OCI-LY7 (cell line): ENCODE measurements around the gene DYNLT4.

ENCODE experiments used
- EZH2phosphoT487 ChIP-seq: fragments of 200-600 bp; sonication (generic); IDR thresholded peaks from 2 replicates; pipeline ENCODE4 v1.6.1; 2018; ENCODE audit warnings: low read depth, borderline replicate concordance, mild to moderate bottlenecking, mixed run types, antibody characterized with exemption, low read length, moderate library complexity, mixed read lengths
- TF ChIP-seq, protein P1 (sequence below): fragments of 200-600 bp; sonication (generic); conservative IDR thresholded peaks from 2 replicates; pipeline ENCODE4 v1.5.1; 2014; ENCODE audit warnings: mild to moderate bottlenecking, antibody characterized with exemption, low read length, moderate library complexity, mixed read lengths

DNA sequence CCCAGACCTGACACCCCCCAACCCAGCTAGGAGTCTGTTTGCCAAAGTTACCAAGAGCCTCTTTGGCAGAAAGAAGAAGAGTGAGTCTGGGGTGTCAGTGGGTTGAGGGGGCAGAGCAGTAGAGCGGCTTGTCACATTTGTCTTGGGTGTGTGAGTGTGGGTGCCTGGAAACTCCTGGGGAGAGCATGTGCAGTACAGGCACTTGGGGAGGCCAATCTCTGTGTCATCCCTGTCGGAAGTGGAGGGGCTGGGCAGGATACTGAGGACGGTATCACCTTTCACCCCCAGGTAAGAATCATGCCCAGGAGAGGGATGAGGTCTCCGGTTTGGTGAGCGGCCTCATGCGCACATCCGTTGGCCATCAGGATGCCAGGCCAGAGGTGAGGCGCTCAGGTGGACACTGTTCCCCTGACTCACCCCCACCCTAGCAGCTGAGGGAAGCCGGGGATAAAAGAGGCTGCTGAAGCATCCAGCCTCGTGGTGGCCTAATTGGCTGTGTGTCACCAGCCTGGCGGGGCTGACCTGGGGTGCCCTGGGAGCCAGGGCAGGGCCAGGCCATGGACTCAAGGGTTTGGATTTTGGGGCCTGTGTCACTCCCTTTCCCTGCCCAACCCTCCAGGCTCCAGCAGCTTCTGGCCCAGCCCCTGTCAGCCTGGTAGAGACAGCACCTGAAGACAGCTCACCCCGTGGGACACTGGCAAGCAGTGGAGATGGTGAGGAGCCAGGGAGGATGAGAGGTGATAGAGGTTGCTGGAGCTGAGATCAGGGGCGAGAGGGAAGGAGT lies 3.6 kb downstream of the DYNLT4 start:
- TF ChIP-seq, protein P1, sequence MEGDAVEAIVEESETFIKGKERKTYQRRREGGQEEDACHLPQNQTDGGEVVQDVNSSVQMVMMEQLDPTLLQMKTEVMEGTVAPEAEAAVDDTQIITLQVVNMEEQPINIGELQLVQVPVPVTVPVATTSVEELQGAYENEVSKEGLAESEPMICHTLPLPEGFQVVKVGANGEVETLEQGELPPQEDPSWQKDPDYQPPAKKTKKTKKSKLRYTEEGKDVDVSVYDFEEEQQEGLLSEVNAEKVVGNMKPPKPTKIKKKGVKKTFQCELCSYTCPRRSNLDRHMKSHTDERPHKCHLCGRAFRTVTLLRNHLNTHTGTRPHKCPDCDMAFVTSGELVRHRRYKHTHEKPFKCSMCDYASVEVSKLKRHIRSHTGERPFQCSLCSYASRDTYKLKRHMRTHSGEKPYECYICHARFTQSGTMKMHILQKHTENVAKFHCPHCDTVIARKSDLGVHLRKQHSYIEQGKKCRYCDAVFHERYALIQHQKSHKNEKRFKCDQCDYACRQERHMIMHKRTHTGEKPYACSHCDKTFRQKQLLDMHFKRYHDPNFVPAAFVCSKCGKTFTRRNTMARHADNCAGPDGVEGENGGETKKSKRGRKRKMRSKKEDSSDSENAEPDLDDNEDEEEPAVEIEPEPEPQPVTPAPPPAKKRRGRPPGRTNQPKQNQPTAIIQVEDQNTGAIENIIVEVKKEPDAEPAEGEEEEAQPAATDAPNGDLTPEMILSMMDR: no peak
- TF ChIP-seq EZH2phosphoT487: no peak
